DND-41 (cell line): ENCODE results near the gene BACE1.

Experiments used
- ATAC-seq: fragments of 200-7000 bp; cut with Tn5 transposase; 3 replicates; pipeline ENCODE4 v1.9.1; 2021; ENCODE audit warnings: low read depth; ENCODE audit not compliant: insufficient read depth
- DNase-seq: peaks from one replicate; pipeline ENCODE4 v3.0.0-alpha.2; 2020
- H2AFZ ChIP-seq: 2 replicates; pipeline ENCODE4 v1.6.0; 2012; ENCODE audit warnings: low read depth, low read length
- H3K27ac ChIP-seq: 2 replicates; pipeline ENCODE4 v1.5.1; 2012; ENCODE audit warnings: low read length, inconsistent platforms
- H3K27me3 ChIP-seq: fragments of 200-600 bp; sonication (generic); 2 replicates; pipeline ENCODE4 v1.6.0; 2012; ENCODE audit warnings: low read length, mild to moderate bottlenecking, inconsistent platforms; ENCODE audit not compliant: insufficient read depth, poor library complexity
- H3K36me3 ChIP-seq: 2 replicates; pipeline ENCODE4 v1.5.1; 2012; ENCODE audit warnings: low read length, inconsistent platforms; ENCODE audit not compliant: insufficient read depth
- H3K4me1 ChIP-seq: 2 replicates; pipeline ENCODE4 v1.5.1; 2012; ENCODE audit warnings: mild to moderate bottlenecking, low read length; ENCODE audit not compliant: insufficient read depth
- H3K4me2 ChIP-seq: 2 replicates; pipeline ENCODE4 v1.6.0; 2012; ENCODE audit warnings: mild to moderate bottlenecking, moderate library complexity, low read length, inconsistent platforms; ENCODE audit not compliant: insufficient read depth
- H3K4me3 ChIP-seq, 2 experiments: fragments of 200-600 bp in 1 of 2; shearing (Covaris generic) in 1 of 2; 2 replicates each; pipeline ENCODE4 v1.5.1; 2012 to 2016; ENCODE audit warnings: inconsistent platforms in 2 of 2, low read length in 2 of 2, mild to moderate bottlenecking in 2 of 2, low read depth in 1 of 2, moderate library complexity in 1 of 2
- H3K79me2 ChIP-seq: 2 replicates; pipeline ENCODE4 v1.6.0; 2012; ENCODE audit warnings: low read length, inconsistent platforms; ENCODE audit not compliant: insufficient read depth
- H3K9ac ChIP-seq: 2 replicates; pipeline ENCODE4 v1.6.0; 2012; ENCODE audit warnings: low read depth, mild to moderate bottlenecking, inconsistent platforms, low read length, moderate library complexity
- H3K9me3 ChIP-seq: 2 replicates; pipeline ENCODE4 v1.5.1; 2012; ENCODE audit warnings: low read length, moderate library complexity, mild to moderate bottlenecking, inconsistent platforms; ENCODE audit not compliant: insufficient read depth, severe bottlenecking
- H4K20me1 ChIP-seq: 2 replicates; pipeline ENCODE4 v1.6.0; 2012; ENCODE audit warnings: low read length; ENCODE audit not compliant: insufficient read depth
- EZH2 ChIP-seq: IDR thresholded peaks from 3 replicates; pipeline ENCODE4 v1.6.1; 2012; ENCODE audit warnings: borderline replicate concordance, low read depth, mild to moderate bottlenecking, moderate library complexity, low read length, inconsistent platforms; ENCODE audit not compliant: severe bottlenecking
- TF ChIP-seq, protein P1 (sequence below): IDR thresholded peaks from 2 replicates; pipeline ENCODE4 v1.5.1; 2012; ENCODE audit warnings: borderline replicate concordance, low read length, moderate library complexity, mild to moderate bottlenecking; ENCODE audit not compliant: poor library complexity, severe bottlenecking; ENCODE audit errors: extremely low read depth

Gene BACE1

DNA sequence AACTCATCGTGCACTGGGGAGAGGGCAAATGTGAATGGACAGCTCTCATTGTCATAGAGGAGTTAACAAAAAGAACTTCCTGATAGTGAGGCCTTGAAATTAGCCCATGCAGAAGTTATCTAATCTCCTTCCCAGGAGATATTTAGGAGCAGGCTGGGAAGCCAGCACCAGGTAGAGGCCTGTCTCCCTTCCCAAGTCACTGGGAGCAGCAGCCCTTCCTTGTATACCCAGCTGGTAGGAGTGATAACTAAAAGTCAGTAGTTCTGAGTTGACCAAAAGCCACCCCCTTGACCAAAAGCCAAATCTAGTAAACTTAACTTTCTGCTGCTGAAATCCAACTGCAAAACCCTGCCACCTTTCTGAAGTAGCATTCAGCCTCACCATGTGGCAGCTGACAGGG lies 26.3 kb downstream of the BACE1 start:
- Histone ChIP-seq H3K9ac (no peak overlapping the region), H3K9me3 (no peaks in the 10 kb centered on the region), H3K4me2 (no peak overlapping the region), H3K36me3 (peaks cover 48% of the 10 kb centered on the region), H3K27ac (no peak overlapping the region), H3K79me2 (no peaks in the 10 kb centered on the region), H3K27me3 (no peaks in the 10 kb centered on the region), H3K4me1 (no peaks in the 10 kb centered on the region), H2AFZ (no peak overlapping the region), H3K4me3 (no peak overlapping the region), H4K20me1 (no peaks in the 10 kb centered on the region)
- TF ChIP-seq, protein P1, sequence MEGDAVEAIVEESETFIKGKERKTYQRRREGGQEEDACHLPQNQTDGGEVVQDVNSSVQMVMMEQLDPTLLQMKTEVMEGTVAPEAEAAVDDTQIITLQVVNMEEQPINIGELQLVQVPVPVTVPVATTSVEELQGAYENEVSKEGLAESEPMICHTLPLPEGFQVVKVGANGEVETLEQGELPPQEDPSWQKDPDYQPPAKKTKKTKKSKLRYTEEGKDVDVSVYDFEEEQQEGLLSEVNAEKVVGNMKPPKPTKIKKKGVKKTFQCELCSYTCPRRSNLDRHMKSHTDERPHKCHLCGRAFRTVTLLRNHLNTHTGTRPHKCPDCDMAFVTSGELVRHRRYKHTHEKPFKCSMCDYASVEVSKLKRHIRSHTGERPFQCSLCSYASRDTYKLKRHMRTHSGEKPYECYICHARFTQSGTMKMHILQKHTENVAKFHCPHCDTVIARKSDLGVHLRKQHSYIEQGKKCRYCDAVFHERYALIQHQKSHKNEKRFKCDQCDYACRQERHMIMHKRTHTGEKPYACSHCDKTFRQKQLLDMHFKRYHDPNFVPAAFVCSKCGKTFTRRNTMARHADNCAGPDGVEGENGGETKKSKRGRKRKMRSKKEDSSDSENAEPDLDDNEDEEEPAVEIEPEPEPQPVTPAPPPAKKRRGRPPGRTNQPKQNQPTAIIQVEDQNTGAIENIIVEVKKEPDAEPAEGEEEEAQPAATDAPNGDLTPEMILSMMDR: no peak
- no peak for TF ChIP-seq EZH2
- ATAC-seq (no peak), DNase-seq (no peak)

DNA sequence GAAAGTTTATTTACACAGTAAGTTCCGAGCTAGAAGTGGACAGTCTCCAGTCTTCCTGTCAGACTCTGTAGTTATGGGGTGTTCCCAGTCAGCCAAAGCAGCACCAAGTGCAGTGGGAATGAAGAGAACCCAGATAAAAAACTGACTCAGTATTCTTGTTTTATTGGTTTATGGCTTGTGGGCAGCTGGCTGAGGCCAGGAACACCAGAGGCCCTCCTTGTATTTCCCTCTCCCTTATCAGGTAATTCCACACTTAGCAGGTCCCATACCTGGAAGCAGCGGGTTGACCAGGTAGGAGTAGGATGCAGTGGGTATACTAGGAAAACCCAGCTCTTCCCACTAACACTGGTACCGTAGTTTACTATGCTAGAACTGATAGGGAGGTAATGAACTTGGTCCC lies 28.4 kb downstream of the BACE1 start:
- no peaks in the 10 kb centered on the region for H3K79me2 ChIP-seq
- no peak overlapping the region for H3K27ac ChIP-seq
- no peaks in the 10 kb centered on the region for H4K20me1 ChIP-seq
- no peak overlapping the region for H3K4me3 ChIP-seq
- peaks cover 65% of the 10 kb centered on the region for H3K36me3 ChIP-seq
- TF ChIP-seq, protein P1: no peak
- TF ChIP-seq EZH2: no peak
- ATAC-seq (no peak), DNase-seq (no peak)
- H2AFZ ChIP-seq: no peak overlapping the region
- no peaks in the 10 kb centered on the region for H3K27me3 ChIP-seq
- H3K9ac ChIP-seq: no peak overlapping the region
- H3K4me1 ChIP-seq: no peaks in the 10 kb centered on the region
- no peak overlapping the region for H3K4me2 ChIP-seq
- H3K9me3 ChIP-seq: no peaks in the 10 kb centered on the region

DNA sequence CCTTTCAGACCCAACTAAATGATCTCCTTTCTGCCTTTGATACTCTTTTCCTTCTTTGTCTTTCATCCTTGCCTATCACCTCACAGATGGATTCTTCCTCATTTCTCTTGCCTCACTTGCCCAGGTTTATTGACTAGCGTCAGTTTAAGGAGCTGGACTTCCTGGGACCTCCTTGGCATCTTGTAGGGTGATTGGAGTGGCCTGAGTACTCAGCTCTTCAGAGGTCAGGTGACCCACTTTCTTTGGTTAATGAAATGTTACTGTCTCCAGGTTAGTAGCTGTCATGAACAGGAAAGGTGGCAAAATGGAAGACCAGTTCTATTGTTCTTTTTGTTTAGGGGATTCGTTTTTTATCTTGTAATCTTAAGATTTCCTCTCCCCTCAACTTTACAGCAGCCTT lies 29.5 kb downstream of the BACE1 start:
- Histone ChIP-seq H3K79me2 (no peaks in the 10 kb centered on the region), H3K27ac (no peak overlapping the region), H3K4me2 (no peak overlapping the region), H3K9me3 (no peaks in the 10 kb centered on the region), H3K4me3 (no peak overlapping the region), H2AFZ (no peak overlapping the region), H3K36me3 (peaks cover 76% of the 10 kb centered on the region), H3K27me3 (no peaks in the 10 kb centered on the region), H3K9ac (no peak overlapping the region), H4K20me1 (no peaks in the 10 kb centered on the region), H3K4me1 (no peaks in the 10 kb centered on the region)
- no peak for DNase-seq
- no peak for ATAC-seq
- TF ChIP-seq, protein P1: no peak
- TF ChIP-seq EZH2: no peak

DNA sequence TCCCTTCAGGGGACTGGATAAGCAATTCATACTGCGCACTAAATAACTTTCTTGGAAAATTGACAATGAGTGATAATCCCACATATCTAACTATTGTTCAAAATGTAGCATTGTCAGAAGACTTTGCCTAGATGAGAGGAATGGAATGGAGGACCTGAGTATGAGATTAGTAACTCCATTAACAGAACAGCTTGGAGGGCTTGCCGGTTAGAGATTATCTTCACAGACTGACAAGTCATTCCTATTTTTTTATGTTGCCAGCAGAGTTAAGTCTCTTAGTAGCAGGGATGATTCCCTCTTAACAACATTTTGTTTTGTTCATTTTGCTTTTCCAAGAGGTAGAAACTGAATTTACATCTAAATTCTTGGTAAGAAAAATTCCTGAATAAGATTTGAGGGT lies 32.0 kb downstream of the BACE1 start:
- Histone ChIP-seq H3K27ac (no peak overlapping the region), H3K9me3 (no peaks in the 10 kb centered on the region), H3K4me2 (no peak overlapping the region), H4K20me1 (no peaks in the 10 kb centered on the region), H2AFZ (no peak overlapping the region), H3K4me1 (no peaks in the 10 kb centered on the region), H3K36me3 (peaks cover 82% of the 10 kb centered on the region), H3K79me2 (no peaks in the 10 kb centered on the region), H3K4me3 (no peak overlapping the region), H3K9ac (no peak overlapping the region), H3K27me3 (no peaks in the 10 kb centered on the region)
- DNase-seq (no peak), ATAC-seq (no peak)
- no peak for TF ChIP-seq EZH2
- TF ChIP-seq, protein P1: no peak
